HEK293T (cell line): ENCODE data around the gene PGM2.

ENCODE experiments used
- CTCF ChIA-PET: fragments of 350-600 bp; formaldehyde crosslinking; extraction: SDS; loops from one replicate; lab custom pipeline; 2021; ENCODE audit warnings: antibody characterized with exemption, inconsistent platforms; lab: Yijun Ruan, JAX
- POLR2A ChIA-PET: fragments of 350-600 bp; formaldehyde crosslinking; extraction: SDS; loops from one replicate; lab custom pipeline; 2020; ENCODE audit warnings: antibody characterized with exemption, inconsistent platforms; lab: Yijun Ruan, JAX
- DNase-seq: peaks from one replicate; pipeline ENCODE4 v3.0.0; 2012; ENCODE audit warnings: mixed read lengths; ENCODE audit errors: extremely low spot score
- ARNT ChIP-seq: fragments of 450-650 bp; IDR thresholded peaks from 2 replicates; pipeline ENCODE4 v1.6.1; 2017; ENCODE audit warnings: mild to moderate bottlenecking
- BHLHE40 ChIP-seq: fragments of 450-650 bp; IDR thresholded peaks from 2 replicates; pipeline ENCODE4 v1.6.1; 2016; ENCODE audit warnings: mild to moderate bottlenecking, moderate library complexity, borderline replicate concordance
- CTBP1 ChIP-seq: fragments of 450-650 bp; IDR thresholded peaks from 2 replicates; pipeline ENCODE4 v1.6.1; 2016; ENCODE audit warnings: borderline replicate concordance
- ELF4 ChIP-seq: fragments of 450-650 bp; IDR thresholded peaks from 2 replicates; pipeline ENCODE4 v1.6.1; 2017; ENCODE audit warnings: antibody characterized with exemption
- FOXA1 ChIP-seq: fragments of 450-650 bp; IDR thresholded peaks from 2 replicates; pipeline ENCODE4 v1.6.1; 2016; ENCODE audit warnings: mild to moderate bottlenecking
- FOXK2 ChIP-seq: fragments of 450-650 bp; IDR thresholded peaks from 2 replicates; pipeline ENCODE4 v1.6.1; 2016; ENCODE audit warnings: mild to moderate bottlenecking
- FOXM1 ChIP-seq: fragments of 450-650 bp; IDR thresholded peaks from 2 replicates; pipeline ENCODE4 v1.6.1; 2017; ENCODE audit warnings: mild to moderate bottlenecking, borderline replicate concordance
- HDGF ChIP-seq: fragments of 450-650 bp; IDR thresholded peaks from 2 replicates; pipeline ENCODE4 v1.6.1; 2017; ENCODE audit warnings: antibody characterized with exemption, borderline replicate concordance
- L3MBTL2 ChIP-seq: fragments of 450-650 bp; conservative IDR thresholded peaks from 2 replicates; pipeline ENCODE4 v1.6.1; 2016; ENCODE audit warnings: mild to moderate bottlenecking
- LEF1 ChIP-seq: fragments of 450-650 bp; IDR thresholded peaks from 2 replicates; pipeline ENCODE4 v1.6.1; 2017; ENCODE audit warnings: mild to moderate bottlenecking, borderline replicate concordance
- NFRKB ChIP-seq: fragments of 450-650 bp; IDR thresholded peaks from 2 replicates; pipeline ENCODE4 v1.6.1; 2016; ENCODE audit warnings: mild to moderate bottlenecking, moderate library complexity
- PKNOX1 ChIP-seq: fragments of 450-650 bp; IDR thresholded peaks from 2 replicates; pipeline ENCODE4 v1.6.1; 2016
- SP1 ChIP-seq: fragments of 450-650 bp; IDR thresholded peaks from 2 replicates; pipeline ENCODE4 v1.6.1; 2017
- SUZ12 ChIP-seq: fragments of 450-650 bp; IDR thresholded peaks from 2 replicates; pipeline ENCODE4 v1.6.1; 2016; ENCODE audit warnings: mild to moderate bottlenecking
- TARDBP ChIP-seq: fragments of 450-650 bp; IDR thresholded peaks from 2 replicates; pipeline ENCODE4 v1.6.1; 2016
- ZNF384 ChIP-seq: fragments of 450-650 bp; IDR thresholded peaks from 2 replicates; pipeline ENCODE4 v1.6.1; 2016

Gene PGM2

GRCh38 chr4:37798616-37799015 is 27.9 kb upstream of the PGM2 start:
- POLR2A ChIA-PET, result interaction anchor here (0.5 kb wide), 1 partner anchor 254 kb away, joined by 3 read pairs; no protein-coding TSS in a partner anchor
- TF ChIP-seq L3MBTL2, result no peak
- TF ChIP-seq TARDBP, result no peak
- TF ChIP-seq FOXA1, result no peak
- no peak for TF ChIP-seq PKNOX1
- TF ChIP-seq HDGF, result no peak
- no peak for TF ChIP-seq ZNF384
- TF ChIP-seq FOXM1, result no peak
- no peak for TF ChIP-seq FOXK2
- no peak for TF ChIP-seq BHLHE40
- no peak for DNase-seq
- CTCF ChIA-PET, result interaction anchor here (0.7 kb wide), 1 partner anchor 169 kb away, joined by 3 read pairs; no protein-coding TSS in a partner anchor

GRCh38 chr4:37799941-37800554 is 26.4 kb upstream of the PGM2 start:
- ChIA-PET CTCF (interaction anchor here (0.8 to 1.2 kb wide), 3 partner anchors 185 to 347 kb away, joined by 3 to 5 read pairs (median 5); a partner anchor contains a TSS), POLR2A (interaction anchor here (0.8 kb wide), 1 partner anchor 26 kb away, joined by 3 read pairs; the partner anchor contains the start of gene PGM2)
- TF ChIP-seq FOXA1 (no peak), FOXM1 (no peak), ZNF384 (no peak), ARNT (no peak), ELF4 (no peak), PKNOX1 (no peak), LEF1 (no peak), BHLHE40 (no peak)
- no peak for DNase-seq

GRCh38 chr4:37802068-37802666 is 24.3 kb upstream of the PGM2 start:
- POLR2A ChIA-PET, result no interaction called here
- peak; percentile 46 for DNase-seq
- CTCF ChIA-PET, result interaction anchor here (1.0 to 1.7 kb wide), 7 partner anchors 12 to 410 kb away, joined by 4 to 14 read pairs (median 6); a partner anchor contains a TSS

GRCh38 chr4:37803348-37803973 is 23.0 kb upstream of the PGM2 start:
- DNase-seq, result no peak
- TF ChIP-seq SP1, result no peak
- ChIA-PET POLR2A (no interaction called here), CTCF (interaction anchor here (0.7 to 1.1 kb wide), 2 partner anchors 232 to 351 kb away, joined by 4 to 5 read pairs; no protein-coding TSS in a partner anchor)

More at GRCh38 chr4:37802068-37802666, 24.3 kb upstream of the PGM2 start:
- TF ChIP-seq BHLHE40 (no peak), NFRKB (no peak), FOXM1 (no peak), ARNT (no peak), L3MBTL2 (no peak), ZNF384 (no peak), CTBP1 (no peak), TARDBP (no peak), LEF1 (no peak), HDGF (no peak), PKNOX1 (no peak), ELF4 (no peak), SUZ12 (no peak), SP1 (no peak), FOXK2 (no peak)

GRCh38 chr4:37805091-37805490 is 21.4 kb upstream of the PGM2 start:
- TF ChIP-seq L3MBTL2, result no peak
- TF ChIP-seq LEF1, result no peak
- no peak for TF ChIP-seq PKNOX1
- no peak for TF ChIP-seq CTBP1
- no peak for TF ChIP-seq ELF4
- TF ChIP-seq BHLHE40, result no peak
- no peak for TF ChIP-seq HDGF
- no peak for TF ChIP-seq FOXK2
- TF ChIP-seq SUZ12, result no peak
- TF ChIP-seq SP1, result no peak
- TF ChIP-seq FOXA1, result no peak
- no peak for TF ChIP-seq ARNT
- no peak for TF ChIP-seq TARDBP
- TF ChIP-seq NFRKB, result no peak
- ChIA-PET POLR2A (no interaction called here), CTCF (no interaction called here)
- no peak for DNase-seq

GRCh38 chr4:37812713-37813112 is 13.8 kb upstream of the PGM2 start:
- TF ChIP-seq ARNT (no peak), FOXK2 (no peak), ELF4 (no peak), TARDBP (no peak)
- no peak for DNase-seq
- POLR2A ChIA-PET, result no interaction called here
- CTCF ChIA-PET, result no interaction called here
